NB4 (cell line): ENCODE measurements around the gene HCAR2.
"Not testable (repeated sequence)": the region's sequence is repeated elsewhere in the genome, so short reads cannot be mapped to it uniquely, and the experiment has no call there.

Experiments
- CTCF ChIP-seq: IDR thresholded peaks from one replicate; pipeline ENCODE4 v1.5.1; 2012; ENCODE audit warnings: low read depth, low read length
- MAX ChIP-seq: IDR thresholded peaks from 2 replicates; pipeline ENCODE4 v1.6.1; 2011; ENCODE audit warnings: low read depth, low read length
- MYC ChIP-seq: IDR thresholded peaks from 2 replicates; pipeline ENCODE4 v1.6.1; 2011; ENCODE audit warnings: low read depth, low read length
- POLR2A ChIP-seq: IDR thresholded peaks from 2 replicates; pipeline ENCODE4 v1.6.1; 2011; ENCODE audit warnings: mild to moderate bottlenecking; ENCODE audit not compliant: insufficient read length; ENCODE audit errors: extremely low read depth

DNA sequence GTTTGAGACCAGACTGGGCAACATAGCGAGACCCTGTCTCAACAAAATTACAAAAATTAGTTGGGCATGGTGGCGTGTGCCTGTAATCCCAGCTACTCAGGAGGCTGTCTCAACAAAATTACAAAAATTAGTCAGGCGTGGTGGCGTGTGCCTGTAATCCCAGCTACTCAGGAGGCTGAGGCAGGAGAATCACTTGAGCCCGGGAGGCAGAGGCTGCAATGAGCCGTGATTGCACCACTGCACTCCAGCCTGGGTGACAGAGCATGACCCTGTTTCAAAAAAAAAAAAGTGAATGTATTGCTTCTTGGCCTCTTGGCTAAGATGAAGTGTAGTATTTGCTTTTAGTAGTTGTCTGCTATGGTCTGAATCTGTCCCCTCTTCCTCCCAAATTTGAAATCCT is 22.2 kb downstream of the HCAR2 start:
- TF ChIP-seq CTCF, MAX, POLR2A, MYC: not testable (repeated sequence)
